GM03348 (cell line): Measurements from ENCODE around the gene BRINP3.
"Not testable (repeated sequence)": the region's sequence is repeated elsewhere in the genome, so short reads cannot be mapped to it uniquely, and the experiment has no call there.

ENCODE experiments used
- DNase-seq: peaks from one replicate; pipeline ENCODE4 v3.0.0; 2012; ENCODE audit warnings: low spot score

The BRINP3 gene

DNA sequence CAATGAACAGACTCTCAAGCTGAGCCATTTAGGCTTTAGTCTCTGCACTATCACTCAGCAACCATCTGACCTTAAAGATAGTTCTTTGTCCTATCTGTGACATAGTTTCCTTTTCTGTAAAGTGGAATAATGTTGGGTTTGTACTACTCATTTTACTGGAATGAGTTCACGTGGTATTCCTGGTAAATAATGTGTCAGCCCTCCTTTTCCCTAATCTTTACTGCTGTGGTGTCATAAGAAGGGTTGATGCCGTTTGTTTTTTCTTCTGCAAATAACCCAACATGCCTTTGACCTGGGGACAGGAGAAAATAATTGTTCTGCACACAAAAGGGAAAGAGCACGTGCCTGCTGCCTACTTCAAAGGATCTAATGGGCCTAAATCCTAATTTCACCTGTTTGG is 297.8 kb downstream of the BRINP3 start:
- no peak for DNase-seq

DNA sequence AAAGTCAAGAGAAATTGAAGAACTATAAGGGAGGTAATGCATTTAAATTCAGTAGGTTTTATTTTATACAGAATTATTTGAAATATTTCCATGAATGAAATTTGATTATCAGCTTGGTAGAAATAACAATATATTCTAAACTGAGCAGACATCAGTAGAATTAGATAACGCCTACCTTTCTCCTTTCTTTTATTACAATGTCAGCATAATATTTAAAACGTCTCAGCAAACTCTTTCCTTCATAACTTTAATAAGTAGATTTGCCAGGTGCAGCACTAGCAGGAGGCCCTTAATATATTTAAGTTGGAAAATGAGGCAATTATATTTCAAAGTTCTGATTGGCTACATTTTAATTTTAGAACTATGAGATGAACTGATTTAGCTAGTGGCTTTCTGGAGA is 298.8 kb downstream of the BRINP3 start:
- no peak for DNase-seq

GRCh38 chr1:190177555-190177954 is 300.1 kb downstream of the BRINP3 start:
- DNase-seq, result no peak

DNA sequence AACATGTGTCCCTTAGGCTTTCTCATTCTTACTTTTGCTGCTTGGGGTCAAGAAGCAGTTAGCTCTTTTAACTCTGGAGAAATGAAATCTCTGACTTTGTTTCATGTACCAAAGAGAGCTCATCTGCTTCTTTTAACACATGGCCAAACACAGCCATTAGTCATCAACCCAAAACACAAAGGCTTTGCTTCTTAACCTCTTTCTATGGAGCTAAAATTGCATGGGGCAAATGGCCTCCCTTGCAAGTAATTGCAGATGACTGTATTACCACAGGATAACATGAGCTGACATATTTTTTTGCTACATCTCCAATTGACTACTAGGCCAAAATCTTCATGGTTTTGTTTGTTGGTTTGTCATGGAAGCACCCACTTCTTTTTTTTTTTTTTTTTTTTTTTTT is 300.9 kb downstream of the BRINP3 start:
- no peak for DNase-seq

- no peak for DNase-seq
These were observed 302.3 kb downstream of the BRINP3 start for GRCh38 chr1:190175320-190175719.

GRCh38 chr1:190172651-190173430 is 304.8 kb downstream of the BRINP3 start:
- DNase-seq, result no peak

GRCh38 chr1:190170321-190170720 is 307.3 kb downstream of the BRINP3 start:
- no peak for DNase-seq

- DNase-seq, result no peak
These were observed 308.2 kb downstream of the BRINP3 start for GRCh38 chr1:190169311-190170067.

DNA sequence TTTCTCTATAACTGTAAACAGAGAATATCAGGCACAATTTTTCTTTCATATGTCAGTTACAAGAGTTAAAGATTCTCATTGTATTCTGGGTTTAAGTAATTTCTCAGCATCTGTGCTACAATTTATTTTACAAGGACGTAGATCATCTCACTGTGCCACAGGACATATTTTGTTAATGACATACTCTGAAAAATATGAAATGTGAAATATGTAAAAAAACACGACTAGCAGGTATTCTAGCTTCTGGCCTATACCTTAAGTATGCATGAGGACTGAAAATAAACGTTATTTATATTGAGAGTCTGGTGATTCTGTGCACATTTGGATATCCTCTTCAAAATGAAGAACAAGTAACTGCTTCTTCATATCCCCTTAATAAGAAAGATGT is 308.8 kb downstream of the BRINP3 start:
- DNase-seq, result no peak

- DNase-seq, result no peak
These were observed 309.4 kb downstream of the BRINP3 start for GRCh38 chr1:190168116-190168892.

- no peak for DNase-seq
These were observed 318.5 kb downstream of the BRINP3 start for GRCh38 chr1:190159146-190159545.

GRCh38 chr1:190154744-190155143 is 322.9 kb downstream of the BRINP3 start:
- no peak for DNase-seq

- no peak for DNase-seq
These were observed 330.0 kb downstream of the BRINP3 start for GRCh38 chr1:190147616-190148015.

DNA sequence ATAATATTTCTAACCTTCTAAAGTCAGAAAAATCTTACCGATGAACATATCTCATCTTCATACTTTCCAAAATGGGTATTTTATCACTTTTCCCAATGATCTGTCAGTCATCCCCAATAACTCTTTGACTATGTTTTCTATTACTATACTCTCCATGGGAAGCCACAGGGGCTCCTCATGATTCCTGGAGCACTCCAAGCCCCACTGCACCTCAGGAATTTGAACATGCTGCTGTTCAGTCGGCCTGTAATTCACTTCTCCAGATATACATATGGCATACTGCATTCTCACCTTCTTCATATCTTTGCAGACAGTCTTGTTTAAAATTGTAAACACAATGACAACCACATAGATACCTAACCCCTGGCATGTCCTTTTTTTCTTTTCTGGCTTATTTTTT is 333.0 kb downstream of the BRINP3 start:
- DNase-seq, result no peak

GRCh38 chr1:190140644-190141043 is 337.0 kb downstream of the BRINP3 start:
- DNase-seq, result no peak

DNA sequence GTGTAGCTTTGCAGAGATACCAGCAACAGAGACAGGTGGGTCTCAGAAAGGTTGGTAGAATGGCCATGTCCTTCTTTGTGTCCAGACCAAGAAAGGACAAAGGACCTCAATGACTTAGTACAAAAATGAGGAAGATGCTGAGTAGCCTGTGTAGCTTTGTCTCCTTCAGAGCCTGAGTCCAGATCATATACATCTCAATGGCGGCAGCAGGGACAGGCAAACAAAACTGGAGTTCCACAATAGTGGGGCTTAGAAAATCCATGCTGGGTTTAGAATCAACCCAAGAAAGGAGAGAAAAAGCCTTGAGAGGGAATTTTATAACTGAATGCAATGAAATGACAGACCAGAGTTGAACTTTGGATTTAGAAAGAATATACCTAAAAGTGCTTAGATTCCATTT is 339.0 kb downstream of the BRINP3 start:
- DNase-seq, result no peak

- no peak for DNase-seq
These were observed 339.4 kb downstream of the BRINP3 start for GRCh38 chr1:190138266-190138665.

DNA sequence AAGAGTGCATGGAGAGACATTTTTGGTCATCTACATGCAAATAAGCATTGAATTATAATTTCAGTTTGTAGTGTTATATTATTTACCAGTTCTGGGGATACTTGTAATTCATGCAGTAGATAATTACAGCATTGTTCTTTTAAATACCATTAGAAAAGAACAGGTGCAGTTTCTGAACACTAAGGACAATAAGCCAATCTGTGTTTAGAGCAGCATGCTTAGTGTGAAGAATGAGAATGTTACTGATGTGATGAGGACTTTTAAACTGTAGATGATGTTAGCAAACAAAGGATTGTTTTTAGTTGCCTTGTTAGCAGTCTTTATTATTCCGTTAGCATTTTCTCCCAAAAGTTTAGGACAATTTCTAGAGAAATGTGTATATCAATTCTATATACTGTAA is 348.3 kb downstream of the BRINP3 start:
- DNase-seq, result no peak

- DNase-seq, result no peak
These were observed 350.9 kb downstream of the BRINP3 start for GRCh38 chr1:190126728-190127127.

GRCh38 chr1:190124068-190124467 is 353.6 kb downstream of the BRINP3 start:
- DNase-seq, result no peak

- not testable (repeated sequence) for DNase-seq
These were observed 357.1 kb downstream of the BRINP3 start for GRCh38 chr1:190120564-190120963.

GRCh38 chr1:190119683-190120082 is 358.0 kb downstream of the BRINP3 start:
- DNase-seq, result no peak

DNA sequence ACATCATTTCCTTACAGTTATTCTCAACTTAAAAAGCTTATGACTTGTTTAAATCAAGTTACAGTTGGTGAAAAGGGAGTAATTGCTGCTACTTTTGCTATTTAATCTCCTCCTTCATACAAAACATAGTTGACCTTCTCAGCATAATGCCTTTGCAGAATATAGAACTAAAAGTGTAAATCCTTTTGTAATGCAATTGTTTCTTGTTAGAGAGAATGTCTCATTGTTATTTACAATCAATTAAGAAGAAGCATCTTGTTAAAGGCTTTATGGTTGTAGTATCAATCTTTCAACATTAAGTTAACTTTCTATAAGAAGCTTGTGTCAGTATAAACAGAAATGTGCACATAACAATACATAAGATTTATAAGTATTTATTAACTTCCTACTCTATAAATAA is 360.7 kb downstream of the BRINP3 start:
- no peak for DNase-seq
